ENCODE results near the gene UTS2B. TPM values are rescaled to one million over a fixed set of nuclear protein-coding genes. Genes with fewer than 3 reads are reported as not detected.

UTS2B gene
- polyA plus RNA-seq, 1 donor from 2014 or later: 0.46 TPM

DNA sequence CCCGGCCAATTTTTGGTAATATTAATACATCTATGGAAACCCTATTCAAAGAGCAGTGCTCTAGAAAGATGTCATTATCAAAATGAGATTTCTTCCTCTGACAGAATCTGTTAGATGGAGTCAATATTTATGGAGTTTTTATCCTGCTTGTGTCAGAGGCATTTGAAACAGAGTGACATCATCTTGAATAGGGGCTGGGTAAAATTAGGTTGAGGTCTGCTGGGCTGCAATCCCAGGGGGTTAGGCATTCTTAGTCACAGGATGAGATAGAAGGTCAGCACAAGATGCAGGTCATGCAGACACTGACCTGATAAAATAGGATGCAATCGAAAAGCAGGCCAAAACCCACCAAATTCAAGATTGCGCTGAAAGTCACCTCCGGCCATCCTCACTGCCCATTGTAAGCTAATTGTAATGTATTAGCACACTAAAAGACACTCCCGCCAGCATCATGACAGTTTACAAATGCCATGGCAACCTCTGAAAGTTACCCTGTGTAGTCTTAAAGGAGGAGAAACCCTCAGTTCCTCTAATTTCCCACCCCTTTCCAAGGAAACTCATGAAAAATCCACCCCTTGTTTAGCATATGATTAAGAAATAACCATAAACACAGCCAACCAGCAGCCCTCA is 28.4 kb downstream of the UTS2B start:
- Histone ChIP-seq H3K9me3 (ENCODE audit: low read length) (no peaks in the 10 kb centered on the region), H3K27me3 (ENCODE audit: insufficient read depth, low read depth, low read length) (no peaks in the 10 kb centered on the region), H3K79me2 (replicated peaks; ENCODE audit: insufficient read depth, low read length) (no peaks in the 10 kb centered on the region), H3K9ac (ENCODE audit: low read length) (no peak overlapping the region), H3K4me2 (ENCODE audit: low read length) (no peak overlapping the region), H3K9me2 (ENCODE audit: insufficient read depth, low read length) (no peaks in the 10 kb centered on the region), H3K36me3 (ENCODE audit: insufficient read depth, low read length) (no peaks in the 10 kb centered on the region), H3K4me3 (ENCODE audit: low read length) (no peak overlapping the region), H3F3A (ENCODE audit: insufficient read depth, low read length, poor library complexity, severe bottlenecking) (no peaks in the 10 kb centered on the region), H2AFZ (ENCODE audit: low read depth, low read length) (no peak overlapping the region), H3K27ac (ENCODE audit: low read length) (no peak overlapping the region), H4K20me1 (ENCODE audit: insufficient read depth) (no peaks in the 10 kb centered on the region)
- TF ChIP-seq EZH2 (IDR thresholded peaks at IDR 0.05; ENCODE audit: borderline replicate concordance, insufficient read depth, low read length, poor library complexity, severe bottlenecking): no peak
- no peak for TF ChIP-seq SMC3 (conservative IDR thresholded peaks at IDR 0.05; ENCODE audit: poor library complexity)
- TF ChIP-seq, protein P1, sequence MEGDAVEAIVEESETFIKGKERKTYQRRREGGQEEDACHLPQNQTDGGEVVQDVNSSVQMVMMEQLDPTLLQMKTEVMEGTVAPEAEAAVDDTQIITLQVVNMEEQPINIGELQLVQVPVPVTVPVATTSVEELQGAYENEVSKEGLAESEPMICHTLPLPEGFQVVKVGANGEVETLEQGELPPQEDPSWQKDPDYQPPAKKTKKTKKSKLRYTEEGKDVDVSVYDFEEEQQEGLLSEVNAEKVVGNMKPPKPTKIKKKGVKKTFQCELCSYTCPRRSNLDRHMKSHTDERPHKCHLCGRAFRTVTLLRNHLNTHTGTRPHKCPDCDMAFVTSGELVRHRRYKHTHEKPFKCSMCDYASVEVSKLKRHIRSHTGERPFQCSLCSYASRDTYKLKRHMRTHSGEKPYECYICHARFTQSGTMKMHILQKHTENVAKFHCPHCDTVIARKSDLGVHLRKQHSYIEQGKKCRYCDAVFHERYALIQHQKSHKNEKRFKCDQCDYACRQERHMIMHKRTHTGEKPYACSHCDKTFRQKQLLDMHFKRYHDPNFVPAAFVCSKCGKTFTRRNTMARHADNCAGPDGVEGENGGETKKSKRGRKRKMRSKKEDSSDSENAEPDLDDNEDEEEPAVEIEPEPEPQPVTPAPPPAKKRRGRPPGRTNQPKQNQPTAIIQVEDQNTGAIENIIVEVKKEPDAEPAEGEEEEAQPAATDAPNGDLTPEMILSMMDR (IDR thresholded peaks at IDR 0.05; ENCODE audit: poor library complexity, severe bottlenecking): no peak
- TF ChIP-seq, protein P2, sequence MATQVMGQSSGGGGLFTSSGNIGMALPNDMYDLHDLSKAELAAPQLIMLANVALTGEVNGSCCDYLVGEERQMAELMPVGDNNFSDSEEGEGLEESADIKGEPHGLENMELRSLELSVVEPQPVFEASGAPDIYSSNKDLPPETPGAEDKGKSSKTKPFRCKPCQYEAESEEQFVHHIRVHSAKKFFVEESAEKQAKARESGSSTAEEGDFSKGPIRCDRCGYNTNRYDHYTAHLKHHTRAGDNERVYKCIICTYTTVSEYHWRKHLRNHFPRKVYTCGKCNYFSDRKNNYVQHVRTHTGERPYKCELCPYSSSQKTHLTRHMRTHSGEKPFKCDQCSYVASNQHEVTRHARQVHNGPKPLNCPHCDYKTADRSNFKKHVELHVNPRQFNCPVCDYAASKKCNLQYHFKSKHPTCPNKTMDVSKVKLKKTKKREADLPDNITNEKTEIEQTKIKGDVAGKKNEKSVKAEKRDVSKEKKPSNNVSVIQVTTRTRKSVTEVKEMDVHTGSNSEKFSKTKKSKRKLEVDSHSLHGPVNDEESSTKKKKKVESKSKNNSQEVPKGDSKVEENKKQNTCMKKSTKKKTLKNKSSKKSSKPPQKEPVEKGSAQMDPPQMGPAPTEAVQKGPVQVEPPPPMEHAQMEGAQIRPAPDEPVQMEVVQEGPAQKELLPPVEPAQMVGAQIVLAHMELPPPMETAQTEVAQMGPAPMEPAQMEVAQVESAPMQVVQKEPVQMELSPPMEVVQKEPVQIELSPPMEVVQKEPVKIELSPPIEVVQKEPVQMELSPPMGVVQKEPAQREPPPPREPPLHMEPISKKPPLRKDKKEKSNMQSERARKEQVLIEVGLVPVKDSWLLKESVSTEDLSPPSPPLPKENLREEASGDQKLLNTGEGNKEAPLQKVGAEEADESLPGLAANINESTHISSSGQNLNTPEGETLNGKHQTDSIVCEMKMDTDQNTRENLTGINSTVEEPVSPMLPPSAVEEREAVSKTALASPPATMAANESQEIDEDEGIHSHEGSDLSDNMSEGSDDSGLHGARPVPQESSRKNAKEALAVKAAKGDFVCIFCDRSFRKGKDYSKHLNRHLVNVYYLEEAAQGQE (IDR thresholded peaks at IDR 0.05; ENCODE audit: borderline replicate concordance): no peak
- no peak for TF ChIP-seq POLR2AphosphoS5 (IDR thresholded peaks at IDR 0.05)
- TF ChIP-seq MXI1 (conservative IDR thresholded peaks at IDR 0.05; ENCODE audit: poor library complexity, severe bottlenecking): no peak
- no peak for TF ChIP-seq RAD21 (conservative IDR thresholded peaks at IDR 0.05)
- no peak for TF ChIP-seq TAF1 (IDR thresholded peaks at IDR 0.05; ENCODE audit: low read depth)
- TF ChIP-seq EP300 (conservative IDR thresholded peaks at IDR 0.05; ENCODE audit: poor library complexity, severe bottlenecking): no peak

DNA sequence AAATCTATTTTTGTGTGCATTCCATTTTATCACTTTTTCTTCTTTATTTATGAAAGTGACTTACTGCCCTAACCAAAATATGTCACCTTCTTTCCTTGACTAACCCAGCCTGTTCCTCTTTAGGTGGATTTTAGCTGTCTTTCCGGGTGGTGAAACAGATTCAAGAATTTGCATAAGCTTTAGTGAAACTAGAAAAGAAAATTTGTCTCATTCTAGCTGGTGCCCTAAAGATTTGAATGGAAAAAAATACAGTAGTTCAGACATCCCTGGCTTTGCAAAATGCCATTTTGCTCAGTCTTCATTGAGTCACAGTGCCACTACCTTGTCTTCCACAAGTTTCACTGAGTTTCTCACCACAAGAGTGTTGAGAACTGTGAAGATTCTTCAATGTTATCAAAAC is 29.3 kb downstream of the UTS2B start:
- Histone ChIP-seq H3K36me3 (ENCODE audit: insufficient read depth, low read length) (no peaks in the 10 kb centered on the region), H2AFZ (ENCODE audit: low read depth, low read length) (no peak overlapping the region), H3K9me3 (ENCODE audit: low read length) (no peaks in the 10 kb centered on the region), H3K4me2 (ENCODE audit: low read length) (no peak overlapping the region), H3F3A (ENCODE audit: insufficient read depth, low read length, poor library complexity, severe bottlenecking) (no peaks in the 10 kb centered on the region), H3K79me2 (replicated peaks; ENCODE audit: insufficient read depth, low read length) (no peaks in the 10 kb centered on the region), H4K20me1 (ENCODE audit: insufficient read depth) (no peaks in the 10 kb centered on the region), H3K27me3 (ENCODE audit: insufficient read depth, low read depth, low read length) (no peaks in the 10 kb centered on the region), H3K4me3 (ENCODE audit: low read length) (no peak overlapping the region), H3K9ac (ENCODE audit: low read length) (no peak overlapping the region), H3K9me2 (ENCODE audit: insufficient read depth, low read length) (no peaks in the 10 kb centered on the region), H3K27ac (ENCODE audit: low read length) (no peak overlapping the region)
- TF ChIP-seq EZH2 (IDR thresholded peaks at IDR 0.05; ENCODE audit: borderline replicate concordance, insufficient read depth, low read length, poor library complexity, severe bottlenecking) (no peak), MXI1 (conservative IDR thresholded peaks at IDR 0.05; ENCODE audit: poor library complexity, severe bottlenecking) (no peak), TAF1 (IDR thresholded peaks at IDR 0.05; ENCODE audit: low read depth) (no peak), POLR2AphosphoS5 (IDR thresholded peaks at IDR 0.05) (no peak), RAD21 (conservative IDR thresholded peaks at IDR 0.05) (no peak), EP300 (conservative IDR thresholded peaks at IDR 0.05; ENCODE audit: poor library complexity, severe bottlenecking) (no peak), SMC3 (conservative IDR thresholded peaks at IDR 0.05; ENCODE audit: poor library complexity) (no peak)
- TF ChIP-seq, protein P1 (IDR thresholded peaks at IDR 0.05; ENCODE audit: poor library complexity, severe bottlenecking): no peak
- TF ChIP-seq, protein P2 (IDR thresholded peaks at IDR 0.05; ENCODE audit: borderline replicate concordance): no peak

All from neural cell (in vitro differentiated cells).